ENCODE data around the gene IL11RA.
A peak's percentile ranks its signal among the peaks of the same experiment; 100 is the strongest.

IL11RA gene

DNA sequence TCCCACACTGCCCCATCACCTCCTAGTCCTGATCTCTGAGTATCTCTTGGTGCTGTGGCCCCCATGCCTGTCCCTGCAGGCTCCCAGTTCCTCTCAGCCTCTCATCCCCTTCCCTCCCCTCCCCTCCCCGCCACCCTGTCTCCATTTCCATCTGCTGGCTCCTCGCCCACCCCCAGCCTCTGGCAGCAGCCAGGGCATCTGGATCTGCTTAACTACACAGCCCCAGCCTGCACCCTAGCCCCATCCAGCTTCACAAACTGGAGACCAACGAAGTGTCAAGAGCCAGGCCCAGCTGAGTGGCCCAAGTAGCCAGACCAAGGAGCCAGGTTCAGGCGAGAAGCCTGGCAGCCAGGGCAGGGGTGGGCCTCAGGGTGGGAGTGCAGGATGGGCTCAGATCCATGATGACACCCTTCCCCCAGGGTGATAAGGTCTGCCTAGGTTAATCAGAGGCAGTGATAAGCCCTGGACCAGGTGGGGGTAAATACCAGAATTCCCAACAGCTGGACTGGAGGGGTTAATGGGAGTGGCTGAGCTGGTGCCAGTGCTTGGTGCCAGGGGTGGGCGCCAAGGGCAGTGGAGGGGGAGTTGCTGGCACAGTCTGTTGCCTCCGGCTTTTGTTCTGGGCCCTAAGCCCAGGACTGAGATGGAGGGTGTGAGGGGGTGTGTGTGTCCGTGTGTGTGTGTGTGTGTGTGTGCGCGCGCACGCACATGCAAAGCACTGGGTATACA, 2.5 kb downstream of the IL11RA start:
- DNase-seq = peak; percentile 87

DNA sequence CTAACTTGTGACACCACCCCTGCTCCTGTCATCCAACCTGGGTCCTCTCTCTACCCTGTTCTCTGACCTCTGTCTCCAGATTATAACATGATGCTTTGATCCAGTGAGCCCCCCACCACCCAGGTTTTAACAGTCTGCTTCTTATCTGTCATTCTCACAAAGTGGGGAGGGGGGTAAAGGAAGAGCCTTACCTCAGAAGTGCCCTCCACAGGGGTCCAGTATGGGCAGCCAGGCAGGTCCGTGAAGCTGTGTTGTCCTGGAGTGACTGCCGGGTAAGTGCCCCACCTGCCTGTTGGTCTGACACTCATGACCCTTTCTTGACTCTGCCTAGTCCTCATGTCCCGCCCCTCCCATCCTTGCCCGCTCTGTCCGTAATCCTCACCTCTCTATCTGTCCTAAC, 3.4 kb downstream of the IL11RA start:
- DNase-seq = no peak

- DNase-seq = no peak
Observed at GRCh38 chr9:34656992-34657391, 5.0 kb downstream of the IL11RA start.

- no peak for DNase-seq
Observed at GRCh38 chr9:34658461-34658860, 6.5 kb downstream of the IL11RA start.

GRCh38 chr9:34659592-34660253, 7.7 kb downstream of the IL11RA start:
- DNase-seq = no peak

DNA sequence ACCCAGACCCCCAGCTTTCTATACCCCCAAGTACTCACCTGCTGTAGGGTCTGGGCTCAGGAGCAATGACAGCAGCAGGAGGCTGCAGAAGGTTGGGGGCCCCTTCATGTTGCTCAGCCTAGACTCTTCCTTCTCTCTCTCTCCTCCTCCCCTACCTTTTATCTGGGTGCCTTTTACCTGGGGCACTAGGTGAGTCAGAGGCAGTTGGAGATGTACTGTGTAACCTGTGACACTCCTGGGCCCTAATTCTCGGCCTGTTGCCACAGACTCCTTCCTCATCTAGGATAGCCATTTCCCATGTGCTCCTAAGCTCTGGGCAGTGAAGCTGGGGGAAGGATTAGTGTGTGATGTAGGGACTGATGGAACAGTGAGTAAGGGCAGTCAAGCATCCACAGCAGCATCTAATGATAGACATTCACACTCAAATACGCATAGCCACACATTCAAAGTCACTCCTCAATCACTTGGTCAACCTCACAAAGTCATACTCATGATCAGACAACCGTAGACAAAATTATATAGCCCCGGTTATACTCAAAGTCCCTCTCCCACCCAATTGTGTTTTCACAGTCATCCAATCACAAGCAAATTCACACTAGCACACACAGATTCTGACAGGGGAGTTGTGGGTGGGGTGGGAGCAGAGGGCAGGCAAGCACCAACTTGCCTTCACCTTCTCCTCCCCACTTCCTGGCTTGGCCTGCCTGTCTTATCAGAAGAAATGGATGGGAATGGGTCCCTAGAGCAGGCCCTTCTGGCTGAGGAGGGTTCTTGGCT, 10.7 kb downstream of the IL11RA start, which contains the start of gene CCL27:
Gene CCL27 (minus strand): TSS at position 132 of the 777 bp plus-strand sequence. CDS start 24 bp downstream, at position 108.
- DNase-seq = no peak

- no peak for DNase-seq
Observed at GRCh38 chr9:34663303-34663605, 11.3 kb downstream of the IL11RA start.

- peak; percentile 66 for DNase-seq
Observed at GRCh38 chr9:34664281-34665066, 12.5 kb downstream of the IL11RA start.

DNA sequence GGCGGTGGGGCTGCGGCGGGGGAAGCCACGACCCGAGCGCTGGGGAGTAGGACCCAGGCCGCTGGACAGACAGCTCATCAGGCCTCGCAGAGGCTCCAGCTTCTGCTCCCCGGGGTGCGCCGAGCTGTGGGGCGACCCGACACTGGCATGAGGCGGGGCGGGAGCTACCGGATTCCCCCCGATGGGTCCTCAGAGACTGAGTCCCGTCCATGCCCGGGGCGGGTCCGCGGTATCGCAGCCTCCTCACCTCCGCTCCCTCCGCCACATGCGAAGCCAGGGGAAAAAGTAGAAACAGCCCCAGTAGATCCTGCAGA, 13.0 kb downstream of the IL11RA start:
- DNase-seq = no peak

GRCh38 chr9:34665381-34666250, 13.6 kb downstream of the IL11RA start:
- DNase-seq = peak; percentile 95

GRCh38 chr9:34669809-34670562, 18.0 kb downstream of the IL11RA start:
- no peak for DNase-seq

DNA sequence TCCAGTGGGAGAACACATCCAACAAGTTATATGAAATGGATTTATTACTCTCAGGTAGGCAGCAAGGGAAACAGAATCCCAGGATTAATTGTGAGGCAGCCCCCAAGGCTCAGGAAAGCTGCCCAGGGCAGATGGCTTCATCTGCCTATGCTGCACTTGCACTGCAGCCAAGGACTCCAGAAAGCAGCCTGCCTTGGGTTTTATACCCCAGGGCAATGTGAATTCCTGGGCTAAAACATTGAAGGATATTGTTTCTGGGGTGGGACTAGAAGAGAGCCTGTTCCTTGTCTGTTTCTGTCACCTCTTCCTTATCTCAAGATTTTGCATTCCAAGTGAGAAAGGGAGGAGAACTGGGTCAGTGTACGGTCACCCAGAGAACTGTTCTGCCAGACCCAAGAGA, 19.3 kb downstream of the IL11RA start:
- DNase-seq = no peak

DNA sequence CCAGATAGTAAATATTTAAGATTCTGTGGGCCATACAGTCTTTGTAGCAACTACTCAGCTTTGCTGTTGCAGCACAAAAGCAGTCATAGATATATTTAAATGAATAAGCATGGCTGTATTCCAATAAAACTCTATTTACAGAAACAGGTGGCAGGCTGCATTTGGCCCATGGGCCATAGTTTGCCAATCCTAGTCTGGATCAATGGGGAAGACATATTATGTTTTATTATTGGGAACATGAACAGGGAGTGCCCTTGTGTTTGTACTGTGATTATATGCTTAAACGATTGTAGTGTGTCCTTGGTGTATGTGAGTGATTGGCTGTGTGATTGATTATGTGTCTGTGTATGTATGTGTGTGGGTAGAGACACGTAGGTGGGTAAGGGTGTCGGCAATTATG, 22.5 kb downstream of the IL11RA start:
- no peak for DNase-seq

- peak; percentile 67 for DNase-seq
Observed at GRCh38 chr9:34675048-34675714, 23.2 kb downstream of the IL11RA start.

- no peak for DNase-seq
Observed at GRCh38 chr9:34675869-34676268, 23.9 kb downstream of the IL11RA start.

GRCh38 chr9:34684145-34684544, 32.2 kb downstream of the IL11RA start:
- no peak for DNase-seq

- DNase-seq = no peak
Observed at GRCh38 chr9:34684816-34685215, 32.8 kb downstream of the IL11RA start.

DNA sequence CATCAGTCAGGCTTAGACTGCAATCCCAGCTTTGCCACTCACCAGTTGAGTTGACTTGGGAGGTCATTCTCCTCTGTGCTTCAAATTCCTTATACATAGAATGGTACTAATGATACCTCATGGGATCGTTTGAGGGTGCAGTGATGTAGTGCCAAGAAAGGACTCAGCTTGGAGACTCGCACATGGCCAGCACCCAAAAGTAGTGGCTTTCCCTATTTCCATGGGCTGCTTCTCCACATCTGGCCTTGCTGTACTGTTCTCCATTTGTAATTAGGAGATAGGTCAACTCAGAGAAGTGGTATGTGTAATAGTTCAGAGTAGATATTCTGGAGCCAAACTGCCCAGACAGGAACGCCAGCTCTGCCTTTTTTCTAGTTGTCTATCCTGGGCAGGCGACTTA, 33.6 kb downstream of the IL11RA start:
- DNase-seq = no peak

DNA sequence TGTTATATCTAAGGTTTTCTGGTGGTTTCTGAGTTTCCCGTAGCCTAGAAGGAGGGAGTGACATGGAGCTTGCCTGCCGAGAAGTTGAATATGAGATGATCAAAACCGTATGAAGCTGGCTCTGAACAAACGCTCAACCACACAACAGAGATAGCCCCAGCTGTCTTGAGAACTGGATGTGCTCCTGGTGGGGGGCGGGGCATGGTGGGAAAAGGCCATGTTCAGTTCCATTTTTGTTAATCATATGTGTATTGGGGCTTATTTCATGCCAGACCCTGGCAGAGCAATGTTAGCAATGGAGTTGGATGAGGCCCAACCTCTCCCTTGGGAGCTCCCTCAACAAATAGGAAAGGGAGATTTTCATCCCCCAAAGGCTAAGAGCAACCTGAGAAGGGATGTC, 34.2 kb downstream of the IL11RA start:
- DNase-seq = peak; percentile 33

DNA sequence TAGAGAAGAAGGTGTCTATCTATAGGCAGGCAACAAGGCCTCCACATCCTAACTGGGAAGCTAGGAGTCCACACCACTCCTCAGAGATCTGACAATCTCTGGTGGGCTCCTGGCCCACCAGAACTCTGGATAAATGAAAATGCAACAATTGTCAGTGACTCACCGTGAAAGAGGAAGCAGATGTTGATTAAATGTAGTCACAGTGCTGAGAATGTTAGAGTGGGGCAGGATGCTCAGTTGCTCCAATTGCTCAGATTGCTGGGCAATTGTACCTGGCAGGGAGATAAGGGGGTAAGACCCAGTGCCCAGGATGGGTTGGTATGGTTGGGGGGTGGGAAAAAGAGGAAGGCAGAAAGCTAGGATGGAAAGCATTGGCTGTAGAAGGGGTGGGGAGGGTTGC, 34.7 kb downstream of the IL11RA start:
- no peak for DNase-seq

All from fibroblast of skin of right quadriceps (primary cell).